ENCODE data around the gene FAM131C.
"Not testable (repeated sequence)": the region's sequence is repeated elsewhere in the genome, so short reads cannot be mapped to it uniquely, and the experiment has no call there.

FAM131C gene

GRCh38 chr1:16076031-16076864 is 2.8 kb upstream of the FAM131C start:
- DNase-seq (ENCODE audit: low read depth): no peak

- no peak for DNase-seq (ENCODE audit: low read depth)
Observed at GRCh38 chr1:16075337-16076030, 2.0 kb upstream of the FAM131C start.

GRCh38 chr1:16074217-16074616 is 766 bp upstream of the FAM131C start:
- DNase-seq (ENCODE audit: low read depth): no peak

GRCh38 chr1:16072616-16073484 is 601 bp downstream of the FAM131C start:
- no peak for DNase-seq (ENCODE audit: low read depth)

GRCh38 chr1:16072095-16072494 is 1.4 kb downstream of the FAM131C start:
- no peak for DNase-seq (ENCODE audit: low read depth)

GRCh38 chr1:16071614-16072013 is 1.8 kb downstream of the FAM131C start:
- no peak for DNase-seq (ENCODE audit: low read depth)

GRCh38 chr1:16070640-16071355 is 2.7 kb downstream of the FAM131C start:
- DNase-seq (ENCODE audit: low read depth): no peak

GRCh38 chr1:16068356-16069270 is 4.8 kb downstream of the FAM131C start:
- DNase-seq (ENCODE audit: low read depth): no peak

- no peak for DNase-seq (ENCODE audit: low read depth)
Observed at GRCh38 chr1:16067933-16068332, 5.5 kb downstream of the FAM131C start.

- no peak for DNase-seq (ENCODE audit: low read depth)
Observed at GRCh38 chr1:16067127-16067768, 6.2 kb downstream of the FAM131C start.

- DNase-seq (ENCODE audit: low read depth): no peak
Observed at GRCh38 chr1:16066245-16066644, 7.2 kb downstream of the FAM131C start.

GRCh38 chr1:16065269-16065576 is 8.2 kb downstream of the FAM131C start:
- DNase-seq (ENCODE audit: low read depth): no peak

- DNase-seq (ENCODE audit: low read depth): no peak
Observed at GRCh38 chr1:16064536-16065268, 8.7 kb downstream of the FAM131C start.

- DNase-seq (ENCODE audit: low read depth): no peak
Observed at GRCh38 chr1:16063921-16064320, 9.5 kb downstream of the FAM131C start.

GRCh38 chr1:16063226-16063829 is 10.1 kb downstream of the FAM131C start:
- no peak for DNase-seq (ENCODE audit: low read depth)

GRCh38 chr1:16062687-16063075 is 10.8 kb downstream of the FAM131C start:
- DNase-seq (ENCODE audit: low read depth): not testable (repeated sequence)

GRCh38 chr1:16061989-16062686 is 11.3 kb downstream of the FAM131C start:
- not testable (repeated sequence) for DNase-seq (ENCODE audit: low read depth)

- DNase-seq (ENCODE audit: low read depth): no peak
Observed at GRCh38 chr1:16061266-16061665, 12.2 kb downstream of the FAM131C start.
